Natural killer cell (primary cell): Measurements from ENCODE around the gene KDM1B. TPM values are rescaled to one million over a fixed set of nuclear protein-coding genes. Genes with fewer than 3 reads are reported as not detected.

Experiments
- ATAC-seq, 3 donors: fragments of 150-1000 bp in 2 of 3; fragments of 200-7000 bp in 1 of 3; cut with Tn5 transposase; 1 replicate in 1 of 3; 2 replicates in 2 of 3; pipeline ENCODE4 v1.10.0; 2021; ENCODE audit warnings: mild to moderate bottlenecking in 2 of 3, moderate library complexity in 2 of 3
- DNase-seq, 2 donors: peaks; one replicate each; pipeline versions ENCODE4 v3.0.0 to v3.0.0-alpha.2; 2013 to 2021; ENCODE audit warnings: mixed read lengths in 1 of 2
- H3K27ac ChIP-seq: one replicate; pipeline ENCODE4 v1.5.1; 2013; ENCODE audit warnings: mild to moderate bottlenecking, low read length
- H3K27me3 ChIP-seq: one replicate; pipeline ENCODE4 v1.6.1; 2013; ENCODE audit warnings: low read length; ENCODE audit not compliant: control insufficient read depth, insufficient read depth
- H3K36me3 ChIP-seq: one replicate; pipeline ENCODE4 v1.6.1; 2013; ENCODE audit warnings: low read length; ENCODE audit not compliant: control insufficient read depth, insufficient read depth
- H3K4me1 ChIP-seq: one replicate; pipeline ENCODE4 v1.6.1; 2013; ENCODE audit warnings: low read length; ENCODE audit not compliant: control insufficient read depth, insufficient read depth
- H3K4me3 ChIP-seq: one replicate; pipeline ENCODE4 v1.5.1; 2013; ENCODE audit warnings: low read length
- H3K9me3 ChIP-seq: one replicate; pipeline ENCODE4 v1.6.1; 2013; ENCODE audit warnings: low read length; ENCODE audit not compliant: control insufficient read depth, insufficient read depth
- H3K27ac Mint-ChIP-seq, 2 donors: one replicate each; pipeline ENCODE4 v1.8.0; 2022; ENCODE audit warnings: mild to moderate bottlenecking in 2 of 2, mixed read lengths in 2 of 2, moderate library complexity in 1 of 2
- H3K27me3 Mint-ChIP-seq, 2 donors: one replicate each; pipeline ENCODE4 v1.8.0; 2022; ENCODE audit warnings: low read depth in 2 of 2, mixed read lengths in 2 of 2
- H3K36me3 Mint-ChIP-seq: one replicate; pipeline ENCODE4 v1.8.0; 2022; ENCODE audit warnings: mixed read lengths
- H3K4me1 Mint-ChIP-seq, 2 donors: one replicate each; pipeline ENCODE4 v1.8.0; 2022; ENCODE audit warnings: mixed read lengths in 2 of 2
- H3K4me3 Mint-ChIP-seq: one replicate; pipeline ENCODE4 v1.8.0; 2022; ENCODE audit warnings: mild to moderate bottlenecking, moderate library complexity, mixed read lengths
- H3K9me3 Mint-ChIP-seq, 2 donors: one replicate each; pipeline ENCODE4 v1.8.0; 2022; ENCODE audit warnings: mixed read lengths in 2 of 2
- WGBS: methylation state at CpG from one replicate; pipeline ENCODE4 v1.1.7; 2013; ENCODE audit warnings: missing lambda C conversion rate; ENCODE audit not compliant: insufficient coverage; 5-methylcytosine and 5-hydroxymethylcytosine counted together
- intact Hi-C: fragments of 100-400 bp; cut with micrococcal nuclease; formaldehyde crosslinking; loops from one replicate; pipeline ENCODE4 v1.14.2; 2022
- total RNA-seq, 4 donors: library from RNA; stranded (reverse); fragments of 120-200 nt in 1 of 4; gene quantifications; one replicate each; pipeline versions ENCODE4 v1.2.3 to v1.2.4, GENCODE V29; 2013 to 2022
- TF ChIP-seq, protein P1 (sequence below): fragments of 200-600 bp; IDR thresholded peaks from one replicate; pipeline ENCODE4 v1.8.0; 2022; ENCODE audit warnings: antibody characterized with exemption

The KDM1B gene
- total RNA-seq, 3 donors from 2014 or later (not counting 1 experiment from before 2014, with no cell fraction given) = 12.7 to 13.3 (median 13.0) TPM

DNA sequence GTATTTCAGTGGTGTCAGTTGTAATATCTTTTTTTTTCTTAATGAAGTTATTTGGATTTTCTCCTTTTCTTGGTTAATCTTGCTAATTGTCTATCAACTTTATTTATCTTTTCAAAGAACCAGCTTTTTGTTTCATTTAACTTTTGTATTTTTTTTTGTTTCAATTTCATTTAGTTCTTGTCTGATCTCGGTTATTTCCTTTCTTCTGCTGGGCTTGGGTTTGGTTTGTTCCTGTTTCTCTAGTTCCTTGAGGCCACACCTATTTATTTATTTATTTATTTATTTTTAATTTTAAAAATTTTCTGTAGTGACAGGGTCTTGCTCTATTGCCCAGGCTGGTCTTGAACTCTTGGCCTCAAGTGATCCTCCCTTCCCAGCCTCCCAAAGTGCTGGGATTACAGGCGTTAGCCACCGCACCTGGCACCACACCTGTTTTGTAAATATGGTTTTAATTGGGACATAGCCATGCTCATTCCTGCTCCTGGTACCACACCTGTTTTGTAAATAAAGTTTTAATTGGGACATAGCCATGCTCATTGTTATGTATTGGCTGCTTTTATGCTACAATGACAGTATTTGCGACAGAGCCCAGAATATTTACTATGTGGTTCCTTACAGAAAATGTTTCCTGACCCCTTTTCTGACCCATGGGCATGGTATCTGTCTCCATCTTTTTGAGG lies 22.2 kb downstream of the KDM1B start:
- Histone ChIP-seq H3K4me3 (no peak overlapping the region), H3K9me3 (no peaks in the 10 kb centered on the region), H3K36me3 (no peaks in the 10 kb centered on the region), H3K4me1 (no peaks in the 10 kb centered on the region), H3K27me3 (no peaks in the 10 kb centered on the region), H3K27ac (no peak overlapping the region)
- ATAC-seq (no peak), DNase-seq (no peak)
- H3K9me3 Mint-ChIP-seq = no peaks in the 10 kb centered on the region
- peaks cover 13 to 24% of the 10 kb centered on the region in 2 donors for H3K4me1 Mint-ChIP-seq
- no peak overlapping the region for H3K27ac Mint-ChIP-seq
- peaks cover 14% of the 10 kb centered on the region for H3K36me3 Mint-ChIP-seq
- TF ChIP-seq, protein P1, sequence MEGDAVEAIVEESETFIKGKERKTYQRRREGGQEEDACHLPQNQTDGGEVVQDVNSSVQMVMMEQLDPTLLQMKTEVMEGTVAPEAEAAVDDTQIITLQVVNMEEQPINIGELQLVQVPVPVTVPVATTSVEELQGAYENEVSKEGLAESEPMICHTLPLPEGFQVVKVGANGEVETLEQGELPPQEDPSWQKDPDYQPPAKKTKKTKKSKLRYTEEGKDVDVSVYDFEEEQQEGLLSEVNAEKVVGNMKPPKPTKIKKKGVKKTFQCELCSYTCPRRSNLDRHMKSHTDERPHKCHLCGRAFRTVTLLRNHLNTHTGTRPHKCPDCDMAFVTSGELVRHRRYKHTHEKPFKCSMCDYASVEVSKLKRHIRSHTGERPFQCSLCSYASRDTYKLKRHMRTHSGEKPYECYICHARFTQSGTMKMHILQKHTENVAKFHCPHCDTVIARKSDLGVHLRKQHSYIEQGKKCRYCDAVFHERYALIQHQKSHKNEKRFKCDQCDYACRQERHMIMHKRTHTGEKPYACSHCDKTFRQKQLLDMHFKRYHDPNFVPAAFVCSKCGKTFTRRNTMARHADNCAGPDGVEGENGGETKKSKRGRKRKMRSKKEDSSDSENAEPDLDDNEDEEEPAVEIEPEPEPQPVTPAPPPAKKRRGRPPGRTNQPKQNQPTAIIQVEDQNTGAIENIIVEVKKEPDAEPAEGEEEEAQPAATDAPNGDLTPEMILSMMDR = no peak
- intact Hi-C loops = no loop called here
- 93% methylated on average over 2 of the region's 4 CpGs for WGBS
- H3K27me3 Mint-ChIP-seq = no peaks in the 10 kb centered on the region
- no peak overlapping the region for H3K4me3 Mint-ChIP-seq

DNA sequence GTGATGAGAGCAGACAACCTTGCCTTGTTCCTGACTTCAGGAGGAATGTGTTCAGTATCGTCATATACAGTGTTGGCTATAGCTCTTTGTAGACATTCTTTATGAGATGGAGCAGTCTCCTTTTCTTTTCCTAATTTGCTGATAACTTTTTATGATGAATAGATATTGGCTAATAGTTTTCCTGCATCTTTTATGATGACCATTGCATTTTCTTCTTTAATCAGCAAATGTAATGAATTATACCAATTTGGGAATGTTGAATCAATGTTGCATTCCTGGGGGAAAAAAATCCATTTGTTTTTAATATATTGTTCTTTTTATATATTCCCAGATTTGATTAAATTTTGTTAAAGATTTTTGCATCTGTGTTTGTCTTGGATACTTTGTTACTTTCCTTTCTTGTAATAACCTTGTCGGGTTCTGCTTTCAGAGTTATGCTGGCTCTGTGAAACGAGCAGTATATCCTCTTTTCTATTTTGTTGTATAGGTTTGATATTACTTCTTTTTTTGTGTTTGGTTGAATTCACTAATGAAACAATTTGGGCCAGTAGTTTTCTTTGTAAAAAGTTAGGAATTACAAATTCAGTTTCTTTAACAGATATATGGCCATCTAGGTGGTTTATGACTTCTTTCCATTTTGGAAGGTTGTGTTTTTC lies 23.9 kb downstream of the KDM1B start:
- no peak overlapping the region for H3K27ac Mint-ChIP-seq

DNA sequence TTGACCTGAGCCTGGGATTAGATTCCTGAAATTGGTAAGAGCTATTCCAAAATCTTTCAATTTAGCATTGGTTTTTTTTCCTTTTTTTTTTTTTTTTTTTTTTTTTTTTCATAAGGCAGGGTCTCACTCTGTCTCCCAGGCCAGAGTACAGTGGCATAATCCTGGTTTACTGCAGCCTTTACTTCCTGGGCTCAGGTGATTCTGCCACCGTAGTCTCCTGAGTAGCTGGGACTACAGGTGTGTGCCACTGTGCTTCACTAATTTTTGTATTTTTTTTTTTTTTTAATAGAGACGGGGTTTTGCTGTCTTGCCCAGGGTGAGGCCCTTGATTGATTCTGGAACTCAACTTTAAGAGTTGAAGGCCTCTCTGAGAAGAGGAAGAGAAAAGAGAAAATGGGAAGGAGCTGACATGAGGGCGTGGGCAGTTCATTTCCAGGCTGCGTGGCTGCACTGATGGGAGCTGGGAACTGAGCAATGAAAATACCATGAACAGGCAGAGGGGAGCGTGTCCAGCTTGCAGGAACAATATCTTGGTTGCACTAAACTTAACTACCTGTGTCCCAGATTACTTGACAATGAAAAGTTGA lies 24.6 kb downstream of the KDM1B start:
- 73% methylated on average over 5 of the region's 5 CpGs for WGBS
- no peak overlapping the region for H3K27ac Mint-ChIP-seq
- Histone ChIP-seq H3K36me3 (no peaks in the 10 kb centered on the region), H3K27ac (no peak overlapping the region), H3K27me3 (no peaks in the 10 kb centered on the region), H3K4me3 (no peak overlapping the region), H3K9me3 (no peaks in the 10 kb centered on the region), H3K4me1 (no peaks in the 10 kb centered on the region)
- TF ChIP-seq, protein P1 = no peak
- H3K4me1 Mint-ChIP-seq = peaks cover 13 to 24% of the 10 kb centered on the region in 2 donors
- intact Hi-C loops = no loop called here
- H3K9me3 Mint-ChIP-seq = no peaks in the 10 kb centered on the region
- no peaks in the 10 kb centered on the region for H3K27me3 Mint-ChIP-seq
- DNase-seq (no peak), ATAC-seq (no peak)
- H3K4me3 Mint-ChIP-seq = no peak overlapping the region
- H3K36me3 Mint-ChIP-seq = peaks cover 14% of the 10 kb centered on the region

More for the DNA sequence above, 23.9 kb downstream of the KDM1B start:
- no peaks in the 10 kb centered on the region for H3K27me3 ChIP-seq
- Mint-ChIP-seq H3K9me3 (no peaks in the 10 kb centered on the region), H3K4me1 (peaks cover 13 to 24% of the 10 kb centered on the region in 2 donors), H3K27me3 (no peaks in the 10 kb centered on the region), H3K36me3 (peaks cover 14% of the 10 kb centered on the region), H3K4me3 (no peak overlapping the region)
- no peaks in the 10 kb centered on the region for H3K36me3 ChIP-seq
- H3K9me3 ChIP-seq = no peaks in the 10 kb centered on the region
- ATAC-seq (no peak), DNase-seq (no peak)
- TF ChIP-seq, protein P1 = no peak
- intact Hi-C loops = no loop called here
- H3K4me3 ChIP-seq = no peak overlapping the region
- no peak overlapping the region for H3K27ac ChIP-seq
- no peaks in the 10 kb centered on the region for H3K4me1 ChIP-seq
- 71% methylated on average over 3 of the region's 3 CpGs for WGBS
